ENCODE measurements around the gene ZNF534.
"Not testable (repeated sequence)": the region's sequence is repeated elsewhere in the genome, so short reads cannot be mapped to it uniquely, and the experiment has no call there.

Gene ZNF534

DNA sequence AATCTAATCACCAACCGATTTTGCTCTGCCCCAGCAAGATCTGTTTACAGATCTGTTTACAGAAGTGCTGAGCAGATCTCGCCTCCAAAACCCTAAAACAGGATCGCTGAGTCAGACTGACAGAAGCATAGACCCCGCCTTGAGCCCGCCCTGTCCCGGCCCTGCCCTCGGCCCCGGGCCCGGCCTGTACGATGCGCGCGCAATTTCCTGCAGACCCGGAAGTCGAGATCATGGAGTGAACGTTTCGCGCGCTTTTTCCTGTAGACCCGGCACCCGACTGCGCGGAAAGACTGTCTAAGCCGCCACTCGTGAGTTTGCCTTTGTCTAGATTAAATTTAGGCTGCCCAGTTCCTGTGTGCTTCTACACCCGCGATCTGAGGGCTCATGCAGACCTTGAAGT lies at the start of gene ZNF534:
Gene ZNF534, plus strand, starts transcription at position 212 of the 400 bp plus-strand sequence. CDS start 2,327 bp downstream, outside the sequence.
- intact Hi-C loops (cut with DNase I): no loop called here
- DNase-seq: no peak

- no peak for DNase-seq
- intact Hi-C loops (cut with DNase I): no loop called here
Measured at GRCh38 chr19:52391135-52391534, 37.8 kb upstream of the ZNF534 start.

DNA sequence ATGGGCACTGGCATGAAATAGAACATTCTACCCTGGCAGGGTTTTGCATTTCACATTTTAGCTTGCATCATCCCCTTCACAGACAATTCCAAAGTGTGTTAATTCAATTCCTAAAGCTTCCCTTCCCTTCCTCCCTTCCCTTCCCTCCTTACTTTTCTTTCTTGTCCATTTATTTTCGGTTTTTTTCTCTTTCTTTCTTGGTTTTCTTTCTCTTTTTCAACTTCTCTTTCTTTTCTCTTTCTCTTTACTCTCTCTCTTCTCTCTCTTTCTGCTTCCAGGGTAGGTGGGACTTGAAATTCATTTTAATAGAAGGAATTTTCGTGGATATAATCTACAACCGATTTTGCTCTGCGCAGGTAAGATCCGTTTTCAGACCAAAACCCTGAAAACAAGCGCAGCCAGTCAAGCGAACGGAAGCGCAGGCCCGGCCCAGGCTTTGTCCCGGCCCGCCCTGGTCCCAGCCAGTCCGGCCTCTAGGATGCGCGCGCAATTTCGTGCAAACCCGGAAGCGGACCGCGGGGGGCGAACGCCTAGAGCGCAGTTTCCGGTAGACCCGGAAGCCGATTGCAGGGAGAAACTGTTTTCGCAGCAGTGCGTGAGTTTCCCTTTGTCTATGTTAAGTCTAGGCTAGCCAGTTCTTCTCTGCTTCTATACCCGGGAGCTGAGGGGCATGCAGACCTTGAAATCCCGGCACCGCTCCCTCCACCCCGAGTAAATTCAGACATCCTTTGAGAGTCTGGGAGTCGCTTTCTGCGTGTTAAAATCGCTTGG lies 31.5 kb upstream of the ZNF534 start, which contains the start of gene ZNF528:
Gene ZNF528, plus strand, starts transcription at position 540 of the 771 bp plus-strand sequence. CDS start 4,165 bp downstream, outside the sequence.
- intact Hi-C loops (cut with DNase I): loop anchor here (2.0 kb wide), 1 partner anchor 27 kb away; no protein-coding TSS in a partner anchor
- peak; percentile 88 to 98 (median 96) for DNase-seq

GRCh38 chr19:52398081-52398441 lies 30.9 kb upstream of the ZNF534 start:
- intact Hi-C loops (cut with DNase I): no loop called here

DNA sequence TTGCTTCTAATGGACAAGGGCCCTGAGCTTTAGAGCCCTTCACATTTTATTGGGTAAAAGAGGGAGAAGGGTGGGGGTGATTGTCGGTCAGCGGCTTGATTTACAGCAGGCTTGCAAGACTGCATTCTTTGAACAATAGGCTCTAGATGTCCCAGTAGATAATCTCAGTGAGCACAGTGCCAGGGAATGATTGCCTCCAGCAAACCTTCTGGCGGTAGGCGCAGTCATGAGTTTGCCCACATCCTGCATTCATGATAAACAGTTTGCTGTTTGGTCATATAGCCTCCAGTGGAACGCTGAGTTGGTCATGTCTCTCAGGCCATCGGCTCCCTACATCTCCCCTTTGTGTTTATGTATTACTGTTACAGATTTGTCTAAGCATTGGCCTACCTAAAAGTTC lies 18.7 kb upstream of the ZNF534 start:
- intact Hi-C loops (cut with DNase I): no loop called here
- no peak for DNase-seq

More at GRCh38 chr19:52398081-52398441, 30.9 kb upstream of the ZNF534 start:
- peak in 1 of 10 donors; percentile 15 for DNase-seq

GRCh38 chr19:52415711-52416110 lies 13.2 kb upstream of the ZNF534 start:
- no peak for DNase-seq
- intact Hi-C loops (cut with DNase I): no loop called here

DNA sequence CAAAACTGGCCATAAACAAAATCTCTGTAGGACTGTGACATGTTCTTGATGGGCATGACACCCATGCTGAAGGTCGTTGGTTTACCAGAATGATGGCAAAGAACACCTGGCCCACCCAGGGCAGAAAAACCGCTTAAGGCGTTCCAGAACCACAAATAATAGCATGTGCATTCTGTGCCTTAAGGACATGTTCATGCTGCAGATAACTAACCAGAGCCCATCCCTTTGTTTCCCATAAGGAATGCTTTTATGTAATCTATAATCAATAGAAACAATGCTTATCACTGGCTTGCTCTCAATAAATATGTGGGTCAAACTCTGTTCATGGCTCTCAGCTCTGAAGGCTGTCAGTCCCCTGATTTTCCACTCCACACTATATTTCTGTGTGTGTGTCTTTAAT lies 13.2 kb downstream of the ZNF534 start:
- intact Hi-C loops (cut with DNase I): no loop called here
- DNase-seq: no peak

GRCh38 chr19:52444506-52444905 lies 15.6 kb downstream of the ZNF534 start:
- no peak for DNase-seq
- intact Hi-C loops (cut with DNase I): no loop called here

GRCh38 chr19:52451241-52451640 lies 22.3 kb downstream of the ZNF534 start:
- peak in 1 of 10 donors; percentile 62 for DNase-seq
- intact Hi-C loops (cut with DNase I): no loop called here

- intact Hi-C loops (cut with DNase I): no loop called here
- DNase-seq: peak; percentile 37 to 95 (median 64)
Measured at GRCh38 chr19:52453324-52454094, 24.6 kb downstream of the ZNF534 start, which contains the start of gene ZNF578. TSS of gene ZNF578 (plus strand) at chr19:52453553. CDS start at chr19:52501846, 48,293 bp downstream.

DNA sequence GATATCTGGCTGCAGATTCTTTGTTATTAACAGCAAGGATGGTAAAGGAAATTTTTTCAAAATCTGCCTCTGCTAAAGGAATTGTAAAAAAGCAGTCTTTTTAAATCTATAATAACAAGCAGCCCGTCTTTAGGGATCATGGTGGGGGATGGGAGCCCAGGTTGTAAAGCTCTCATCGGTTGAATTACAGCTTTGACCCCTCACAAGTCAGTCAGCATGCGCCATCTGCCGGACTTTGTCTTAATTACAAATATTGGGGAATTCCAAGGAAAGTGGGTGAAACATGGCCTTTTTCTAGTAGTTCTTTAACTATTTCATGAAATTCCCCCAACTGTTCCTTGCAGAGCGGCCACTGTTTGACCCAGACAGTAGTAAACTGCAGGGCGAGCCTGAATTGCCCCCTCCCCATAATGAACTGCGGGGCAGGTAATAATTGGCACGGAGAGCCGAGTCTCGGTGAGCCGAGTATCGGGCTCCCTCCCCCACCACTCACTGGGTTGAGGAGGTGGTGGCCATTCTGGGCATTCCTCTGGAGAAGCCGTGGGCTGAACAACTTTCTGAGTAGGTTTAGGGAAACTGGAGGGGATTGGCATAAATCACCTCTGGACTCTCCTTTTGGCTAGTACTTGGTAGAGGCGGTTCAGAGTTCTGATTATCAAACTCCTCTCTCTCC lies 36.0 kb downstream of the ZNF534 start:
- intact Hi-C loops (cut with DNase I): no loop called here
- no peak for DNase-seq

DNA sequence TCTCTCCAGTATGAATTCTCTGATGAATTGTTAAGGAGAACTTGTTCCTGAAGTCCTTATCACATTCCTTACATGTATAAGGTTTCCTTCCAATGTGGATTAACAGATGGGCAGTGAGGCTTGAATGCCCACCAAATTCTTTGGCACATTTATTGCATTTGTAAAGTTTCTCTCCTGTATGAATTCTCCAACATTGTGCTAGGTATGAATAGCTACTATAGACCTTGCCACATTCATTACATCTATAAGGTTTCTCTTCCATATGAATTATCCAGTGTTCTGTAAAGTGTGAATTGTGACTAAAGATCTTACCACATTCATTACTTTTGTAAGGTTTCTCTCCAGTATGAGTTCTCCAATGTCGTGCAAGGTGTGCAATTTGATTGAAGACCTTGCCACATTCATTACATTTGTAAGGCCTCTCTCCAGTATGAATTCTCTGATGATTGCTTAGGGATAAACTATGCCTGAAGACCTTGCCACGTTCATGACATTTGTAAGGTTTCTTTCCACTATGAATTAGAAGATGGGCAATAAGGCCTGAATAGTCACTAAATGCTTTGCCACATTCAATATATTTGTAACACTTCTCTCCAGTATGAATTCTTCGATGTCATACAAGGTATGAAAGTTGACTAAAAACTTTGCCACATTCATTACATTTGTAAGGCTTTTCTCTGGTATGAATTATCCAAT lies 44.9 kb downstream of the ZNF534 start:
- DNase-seq: no peak
- intact Hi-C loops (cut with DNase I): no loop called here

DNA sequence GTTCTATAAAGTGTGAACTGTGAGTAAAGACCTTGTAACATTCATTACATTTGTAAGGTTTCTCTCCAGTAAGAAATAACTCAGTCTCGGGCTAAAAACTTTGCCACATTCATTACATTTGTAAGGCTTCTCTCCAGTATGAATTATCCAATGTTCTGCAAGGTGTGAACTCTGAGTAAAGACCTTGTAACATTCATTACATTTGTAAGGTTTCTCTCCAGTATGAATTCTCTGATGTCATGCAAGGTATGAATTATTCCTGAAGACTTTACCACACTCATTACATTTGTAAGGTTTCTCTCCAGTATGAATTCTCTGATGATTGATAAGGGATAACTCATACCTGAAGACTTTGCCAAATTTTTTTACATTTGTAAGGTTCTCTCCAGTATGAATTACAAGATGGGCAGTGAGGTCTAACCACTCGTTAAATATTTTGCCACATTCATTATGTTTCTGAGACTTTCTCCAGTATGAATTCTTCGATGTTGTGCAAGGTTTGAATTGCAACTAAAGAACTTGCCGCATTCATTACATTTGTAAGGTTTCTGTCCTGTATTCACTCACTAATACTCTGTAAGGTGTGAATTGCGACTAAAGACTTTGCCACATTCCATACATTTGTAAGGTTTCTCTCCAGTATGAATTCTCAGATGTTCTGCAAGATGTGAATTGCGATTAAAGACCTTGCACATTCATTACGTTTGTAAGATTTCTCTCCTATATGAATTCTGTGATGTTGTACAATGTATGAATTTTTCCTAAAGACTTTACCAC lies 45.6 kb downstream of the ZNF534 start:
- intact Hi-C loops (cut with DNase I): no loop called here

DNA sequence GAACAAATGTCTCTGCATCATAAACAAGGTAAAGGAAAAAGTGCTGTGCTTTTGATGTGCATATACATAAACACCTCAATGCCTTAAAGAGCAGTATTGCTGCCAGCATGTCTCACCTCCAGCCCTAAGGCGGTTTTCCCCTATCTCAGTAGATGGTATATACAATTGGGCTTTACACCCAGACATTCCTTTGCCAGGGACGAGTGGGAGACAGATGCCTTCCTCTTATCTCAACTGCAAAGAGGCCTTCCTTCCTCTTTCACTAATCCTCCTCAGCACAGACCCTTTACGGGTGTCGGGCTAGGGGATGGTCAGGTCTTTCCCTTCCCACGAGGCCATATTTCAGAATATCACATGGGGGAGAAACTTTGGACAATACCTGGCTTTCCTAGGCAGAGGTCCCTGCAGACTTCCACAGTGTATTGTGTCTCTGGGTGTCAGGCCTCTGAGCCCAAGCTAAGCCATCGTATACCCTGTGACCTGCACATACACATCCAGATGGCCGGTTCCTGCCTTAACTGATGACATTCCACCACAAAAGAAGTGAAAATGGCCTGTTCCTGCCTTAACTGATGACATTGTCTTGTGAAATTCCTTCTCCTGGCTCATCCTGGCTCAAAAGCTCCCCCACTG lies 55.3 kb downstream of the ZNF534 start:
- DNase-seq; intact Hi-C loops (cut with DNase I): not testable (repeated sequence)

More for the DNA sequence above, 45.6 kb downstream of the ZNF534 start:
- no peak for DNase-seq

DNA sequence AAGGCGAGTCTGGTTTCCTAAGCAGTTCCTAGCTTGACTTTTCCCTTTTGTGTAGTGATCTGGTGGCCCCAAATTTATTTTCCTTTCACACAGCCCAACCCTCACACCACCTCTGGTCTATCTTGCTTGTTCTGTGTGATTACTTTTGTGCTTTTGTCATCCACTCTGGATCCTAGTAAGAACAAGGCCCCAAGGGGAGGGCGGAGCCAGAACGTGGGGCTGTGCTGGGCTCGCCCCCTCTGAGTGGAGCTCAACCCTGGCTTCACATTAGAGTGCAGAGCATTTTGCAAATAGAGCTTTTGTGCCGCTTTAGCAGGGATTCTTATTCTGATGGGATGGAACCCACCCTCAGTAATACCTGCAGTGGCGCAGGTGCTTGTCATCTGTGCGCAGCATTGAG lies 56.1 kb downstream of the ZNF534 start:
- DNase-seq; intact Hi-C loops (cut with DNase I): not testable (repeated sequence)

DNA sequence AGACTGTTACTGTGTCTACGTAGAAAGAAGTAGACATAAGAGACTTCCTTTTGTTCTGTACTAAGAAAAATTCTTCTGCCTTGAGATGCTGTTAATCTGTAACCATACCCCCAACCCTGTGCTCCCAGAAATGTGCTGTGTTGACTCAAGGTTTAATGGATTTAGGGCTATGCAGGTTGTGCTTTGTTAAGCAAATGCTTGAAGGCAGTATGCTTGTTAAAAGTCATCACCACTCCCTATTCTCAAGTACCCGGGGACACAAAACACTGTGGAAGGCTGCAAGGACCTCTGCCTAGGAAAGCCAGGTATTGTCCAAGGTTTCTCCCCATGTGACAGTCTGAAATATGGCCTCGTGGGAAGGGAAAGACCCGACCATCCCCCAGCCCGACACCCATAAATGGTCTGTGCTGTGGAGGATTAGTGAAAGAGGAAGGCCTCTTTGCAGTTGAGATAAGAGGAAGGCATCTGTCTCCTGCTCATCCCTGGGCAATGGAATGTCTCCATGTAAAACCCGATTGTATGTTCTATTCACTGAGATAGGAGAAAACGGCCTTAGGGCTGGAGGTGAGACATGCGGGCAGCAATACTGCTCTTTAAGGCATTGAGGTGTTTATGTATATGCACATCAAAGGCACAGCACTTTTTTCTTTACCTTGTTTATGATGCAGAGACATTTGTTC lies 56.8 kb downstream of the ZNF534 start:
- intact Hi-C loops (cut with DNase I); DNase-seq: not testable (repeated sequence)

DNA sequence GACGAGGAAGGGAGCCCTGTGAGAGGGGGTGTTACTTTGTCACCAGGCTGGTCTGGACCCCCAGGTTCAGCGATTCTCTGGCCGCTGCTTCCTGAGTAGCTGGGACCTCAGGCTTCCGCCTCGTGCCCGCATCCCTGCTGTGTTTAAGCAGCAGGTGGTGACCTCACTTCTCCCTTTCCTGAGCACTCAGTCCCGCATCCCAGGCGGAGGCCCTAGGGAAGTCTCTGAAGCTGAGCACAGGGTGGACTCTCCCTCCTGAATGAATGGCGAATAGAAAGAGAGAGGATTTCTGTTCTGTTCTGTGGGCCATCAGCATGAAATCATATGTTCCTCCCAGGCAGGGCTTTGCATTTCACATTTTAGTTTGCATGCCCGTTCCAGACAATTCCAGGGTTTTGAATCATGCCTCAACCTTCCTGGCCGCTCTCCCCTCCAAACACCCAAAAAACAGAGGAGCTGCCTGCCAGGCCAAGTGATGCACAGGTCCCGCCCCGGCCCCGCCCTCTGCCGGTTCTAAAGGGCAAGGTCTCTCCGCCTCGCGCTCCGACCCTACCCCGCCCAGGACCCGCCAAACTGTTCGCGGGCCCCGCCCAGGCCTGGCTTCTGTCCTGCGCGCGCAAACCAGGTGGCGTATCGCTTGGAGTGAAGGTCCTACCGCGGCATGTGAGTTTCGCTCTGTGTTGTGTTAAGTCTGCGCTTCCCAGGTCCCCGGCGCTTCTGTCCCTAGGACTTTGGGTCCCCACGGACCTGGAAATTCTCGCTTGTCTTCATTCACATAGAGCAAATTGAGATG lies 63.4 kb downstream of the ZNF534 start:
- intact Hi-C loops (cut with DNase I): no loop called here
- no peak for DNase-seq
